Erythroblast (primary cell): ENCODE results near the gene FRK.

Experiments
- GATA1 ChIP-seq: IDR thresholded peaks from 2 replicates; pipeline ENCODE4 v1.6.1; 2011; ENCODE audit warnings: low read depth, mild to moderate bottlenecking, control low read depth, low read length, moderate library complexity
- POLR2A ChIP-seq: IDR thresholded peaks from 2 replicates; pipeline ENCODE4 v1.6.1; 2011; ENCODE audit warnings: mild to moderate bottlenecking, low read length

DNA sequence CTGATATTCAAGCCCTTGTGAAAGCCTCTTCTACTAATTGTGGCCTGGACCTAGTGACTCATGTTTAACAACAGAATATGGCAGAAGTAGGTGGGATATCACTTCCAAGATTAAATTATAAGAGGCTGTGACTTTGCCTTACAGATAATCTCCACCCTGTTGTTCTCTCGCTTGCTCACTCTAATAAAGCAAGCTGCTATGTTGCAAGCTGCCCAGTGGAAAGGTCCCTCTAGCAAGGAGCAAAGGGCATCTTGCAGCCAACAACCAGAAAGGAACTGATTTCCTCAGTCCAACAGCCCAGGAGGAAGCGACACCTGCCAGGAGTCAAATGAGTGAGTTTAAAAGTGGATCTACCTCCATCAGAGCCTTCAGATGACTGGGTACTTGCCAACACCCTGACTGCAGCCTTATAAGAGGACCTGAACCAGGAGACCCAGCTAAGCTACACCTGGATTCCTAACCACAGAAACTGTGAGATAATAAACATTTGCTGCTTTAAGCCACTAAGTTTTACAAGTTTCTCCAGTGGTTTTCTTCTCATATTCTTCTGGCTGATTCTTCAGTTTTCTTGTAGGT is 112.6 kb downstream of the FRK start:
- TF ChIP-seq POLR2A (no peak), GATA1 (no peak)
